ENCODE data around the gene PAPPA.

DNA sequence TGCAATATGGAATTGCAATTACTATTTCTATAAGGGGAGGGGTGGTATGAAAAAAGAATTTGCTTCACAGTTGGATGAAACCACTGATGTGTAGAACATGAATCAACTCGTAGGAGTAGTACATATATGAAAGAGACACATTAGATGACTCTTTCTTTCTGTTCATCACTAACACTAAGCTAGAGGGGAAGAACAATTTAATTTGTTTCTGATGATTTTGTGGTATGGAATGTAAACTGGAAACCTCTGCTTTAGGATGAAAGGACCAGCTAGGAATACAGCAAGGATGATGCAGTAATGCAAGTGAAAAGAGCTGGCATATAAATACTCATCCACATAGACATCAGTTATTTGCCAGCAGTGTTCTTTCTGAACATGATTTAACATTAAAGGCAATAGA lies 113.4 kb downstream of the PAPPA start:
- TF ChIP-seq EP300 (IDR thresholded peaks at IDR 0.05) (no peak), POLR2A (IDR thresholded peaks at IDR 0.05) (no peak)
- TF ChIP-seq, protein P1, sequence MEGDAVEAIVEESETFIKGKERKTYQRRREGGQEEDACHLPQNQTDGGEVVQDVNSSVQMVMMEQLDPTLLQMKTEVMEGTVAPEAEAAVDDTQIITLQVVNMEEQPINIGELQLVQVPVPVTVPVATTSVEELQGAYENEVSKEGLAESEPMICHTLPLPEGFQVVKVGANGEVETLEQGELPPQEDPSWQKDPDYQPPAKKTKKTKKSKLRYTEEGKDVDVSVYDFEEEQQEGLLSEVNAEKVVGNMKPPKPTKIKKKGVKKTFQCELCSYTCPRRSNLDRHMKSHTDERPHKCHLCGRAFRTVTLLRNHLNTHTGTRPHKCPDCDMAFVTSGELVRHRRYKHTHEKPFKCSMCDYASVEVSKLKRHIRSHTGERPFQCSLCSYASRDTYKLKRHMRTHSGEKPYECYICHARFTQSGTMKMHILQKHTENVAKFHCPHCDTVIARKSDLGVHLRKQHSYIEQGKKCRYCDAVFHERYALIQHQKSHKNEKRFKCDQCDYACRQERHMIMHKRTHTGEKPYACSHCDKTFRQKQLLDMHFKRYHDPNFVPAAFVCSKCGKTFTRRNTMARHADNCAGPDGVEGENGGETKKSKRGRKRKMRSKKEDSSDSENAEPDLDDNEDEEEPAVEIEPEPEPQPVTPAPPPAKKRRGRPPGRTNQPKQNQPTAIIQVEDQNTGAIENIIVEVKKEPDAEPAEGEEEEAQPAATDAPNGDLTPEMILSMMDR (IDR thresholded peaks at IDR 0.05), result no peak
